ENCODE results near the gene IRF2BPL.

DNA sequence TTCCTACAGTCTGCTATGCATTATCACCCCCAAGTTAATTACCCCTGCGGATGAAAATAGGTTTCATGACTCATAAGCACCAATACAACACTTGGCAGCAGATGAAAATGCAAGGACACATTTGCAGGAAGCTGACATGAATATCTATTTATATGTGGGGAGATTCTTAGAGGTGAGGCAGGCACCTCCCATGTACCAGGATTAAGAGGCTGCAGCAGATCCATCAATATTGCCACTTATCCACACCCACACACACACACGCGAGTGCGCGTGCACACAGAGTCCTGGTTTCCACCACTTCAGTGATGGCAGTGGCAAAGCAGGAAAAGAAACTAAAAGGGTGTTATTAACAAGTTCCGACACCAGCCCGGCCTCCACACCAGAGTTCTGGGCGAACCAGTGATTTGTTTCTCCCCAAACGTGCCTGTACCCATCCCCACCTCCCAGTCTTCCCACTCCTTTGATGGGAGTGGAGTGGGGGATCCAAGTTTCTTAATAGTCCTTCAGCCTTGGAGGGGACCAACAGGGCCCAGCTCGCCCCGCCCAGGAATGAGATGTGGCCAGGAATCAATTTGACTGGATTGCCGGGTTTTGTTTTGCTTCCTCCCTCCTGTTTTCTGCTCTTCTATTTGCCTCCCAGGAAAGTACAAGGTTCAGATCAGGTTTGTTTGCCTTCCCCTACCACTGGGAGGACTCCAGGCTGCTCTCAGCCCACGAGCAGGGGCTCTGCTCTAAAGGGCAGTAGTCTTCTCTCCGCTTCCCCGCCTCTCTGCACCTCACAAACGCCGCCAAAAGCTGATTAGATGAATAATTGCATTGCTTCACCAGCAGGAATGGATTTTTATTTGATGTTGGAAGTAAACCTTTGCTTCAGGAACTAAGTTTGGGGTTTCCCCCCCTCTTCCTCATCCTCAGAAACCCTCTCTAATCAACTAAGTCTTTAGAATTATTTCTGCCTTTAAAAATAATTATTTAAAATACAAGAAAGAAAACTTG, 5.2 kb downstream of the IRF2BPL start:
- TF ChIP-seq POLR2A (IDR thresholded peaks at IDR 0.05), result peak in 1 of 2 donors; percentile 8
- TF ChIP-seq, protein P1, sequence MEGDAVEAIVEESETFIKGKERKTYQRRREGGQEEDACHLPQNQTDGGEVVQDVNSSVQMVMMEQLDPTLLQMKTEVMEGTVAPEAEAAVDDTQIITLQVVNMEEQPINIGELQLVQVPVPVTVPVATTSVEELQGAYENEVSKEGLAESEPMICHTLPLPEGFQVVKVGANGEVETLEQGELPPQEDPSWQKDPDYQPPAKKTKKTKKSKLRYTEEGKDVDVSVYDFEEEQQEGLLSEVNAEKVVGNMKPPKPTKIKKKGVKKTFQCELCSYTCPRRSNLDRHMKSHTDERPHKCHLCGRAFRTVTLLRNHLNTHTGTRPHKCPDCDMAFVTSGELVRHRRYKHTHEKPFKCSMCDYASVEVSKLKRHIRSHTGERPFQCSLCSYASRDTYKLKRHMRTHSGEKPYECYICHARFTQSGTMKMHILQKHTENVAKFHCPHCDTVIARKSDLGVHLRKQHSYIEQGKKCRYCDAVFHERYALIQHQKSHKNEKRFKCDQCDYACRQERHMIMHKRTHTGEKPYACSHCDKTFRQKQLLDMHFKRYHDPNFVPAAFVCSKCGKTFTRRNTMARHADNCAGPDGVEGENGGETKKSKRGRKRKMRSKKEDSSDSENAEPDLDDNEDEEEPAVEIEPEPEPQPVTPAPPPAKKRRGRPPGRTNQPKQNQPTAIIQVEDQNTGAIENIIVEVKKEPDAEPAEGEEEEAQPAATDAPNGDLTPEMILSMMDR (IDR thresholded peaks at IDR 0.05), result peak in 3 of 6 experiments; percentile 53 to 62 (median 58)
